ENCODE measurements around the gene PATE2.

PATE2 gene

GRCh38 chr11:125778728-125779127 lies at the start of gene PATE2:
PATE2 (minus strand) TSS chr11:125778828; CDS start chr11:125778773, 55 bp downstream.
- DNase-seq, result no peak

- DNase-seq, result no peak
These were observed 29.3 kb upstream of the PATE2 start for GRCh38 chr11:125807909-125808308.

- DNase-seq, result no peak
These were observed 23.8 kb upstream of the PATE2 start for GRCh38 chr11:125802387-125802786.

GRCh38 chr11:125799808-125800207 lies 21.2 kb upstream of the PATE2 start:
- DNase-seq, result no peak

- DNase-seq, result no peak
These were observed 19.0 kb upstream of the PATE2 start for GRCh38 chr11:125797641-125798040.

- no peak for DNase-seq
These were observed 12.2 kb upstream of the PATE2 start for GRCh38 chr11:125790825-125791224.

- DNase-seq, result no peak
These were observed 9.2 kb upstream of the PATE2 start, which contains the start of gene PATE3 for GRCh38 chr11:125787827-125788226. PATE3 (plus strand) TSS chr11:125788127; CDS start chr11:125788152, 25 bp downstream.

- DNase-seq, result no peak
These were observed 6.0 kb upstream of the PATE2 start for GRCh38 chr11:125784678-125785077.

GRCh38 chr11:125777309-125777708 lies 1.3 kb downstream of the PATE2 start:
- DNase-seq, result no peak

- DNase-seq, result no peak
These were observed 5.1 kb downstream of the PATE2 start for GRCh38 chr11:125773516-125773915.

- DNase-seq, result no peak
These were observed 5.7 kb downstream of the PATE2 start for GRCh38 chr11:125772834-125773505.

- DNase-seq, result no peak
These were observed 8.0 kb downstream of the PATE2 start for GRCh38 chr11:125770583-125770982.

- DNase-seq, result no peak
These were observed 10.1 kb downstream of the PATE2 start for GRCh38 chr11:125768336-125769046.

GRCh38 chr11:125766251-125766650 lies 12.4 kb downstream of the PATE2 start:
- DNase-seq, result no peak

GRCh38 chr11:125763483-125763882 lies 15.1 kb downstream of the PATE2 start:
- DNase-seq, result no peak

GRCh38 chr11:125762445-125762844 lies 16.2 kb downstream of the PATE2 start:
- no peak for DNase-seq

- DNase-seq, result no peak
These were observed 22.6 kb downstream of the PATE2 start for GRCh38 chr11:125756050-125756449.

- no peak for DNase-seq
These were observed 28.0 kb downstream of the PATE2 start for GRCh38 chr11:125750629-125751028.

GRCh38 chr11:125745979-125746378 lies 32.6 kb downstream of the PATE2 start, which contains the start of gene PATE1:
PATE1 (plus strand) TSS chr11:125746279; CDS start chr11:125746305, 26 bp downstream.
- DNase-seq, result no peak

- no peak for DNase-seq
These were observed 34.9 kb downstream of the PATE2 start for GRCh38 chr11:125743681-125744080.

- DNase-seq, result no peak
These were observed 38.0 kb downstream of the PATE2 start for GRCh38 chr11:125740617-125741016.

GRCh38 chr11:125728969-125729368 lies 49.7 kb downstream of the PATE2 start:
- DNase-seq, result no peak
